ENCODE results near the gene R3HCC1L.

The R3HCC1L gene

GRCh38 chr10:98276311-98276710, 141.9 kb downstream of the R3HCC1L start:
- DNase-seq (ENCODE audit: low read depth): no peak

GRCh38 chr10:98285416-98285815, 151.0 kb downstream of the R3HCC1L start:
- DNase-seq (ENCODE audit: low read depth): no peak

DNA sequence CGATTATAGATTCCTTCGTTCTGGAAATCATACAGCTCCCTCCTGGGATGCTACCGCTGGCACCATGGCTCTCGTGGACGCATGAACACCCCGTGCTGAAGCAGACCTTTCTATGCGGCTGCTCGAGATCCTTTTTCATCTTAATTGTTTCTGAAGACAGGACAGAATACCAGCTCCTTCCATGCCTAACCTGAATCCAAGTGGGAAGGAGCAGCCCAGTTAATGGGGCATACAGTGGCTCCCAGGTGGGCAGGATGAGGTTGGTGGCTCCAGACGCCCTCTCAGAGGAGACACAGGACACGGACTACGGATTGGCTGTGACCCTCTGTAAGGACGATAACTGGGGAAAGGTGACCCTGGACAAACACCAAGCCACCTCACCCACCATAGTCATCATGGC, 152.0 kb downstream of the R3HCC1L start:
- DNase-seq (ENCODE audit: low read depth): no peak

- DNase-seq (ENCODE audit: low read depth): no peak
These were observed 152.9 kb downstream of the R3HCC1L start for GRCh38 chr10:98287321-98287720.

DNA sequence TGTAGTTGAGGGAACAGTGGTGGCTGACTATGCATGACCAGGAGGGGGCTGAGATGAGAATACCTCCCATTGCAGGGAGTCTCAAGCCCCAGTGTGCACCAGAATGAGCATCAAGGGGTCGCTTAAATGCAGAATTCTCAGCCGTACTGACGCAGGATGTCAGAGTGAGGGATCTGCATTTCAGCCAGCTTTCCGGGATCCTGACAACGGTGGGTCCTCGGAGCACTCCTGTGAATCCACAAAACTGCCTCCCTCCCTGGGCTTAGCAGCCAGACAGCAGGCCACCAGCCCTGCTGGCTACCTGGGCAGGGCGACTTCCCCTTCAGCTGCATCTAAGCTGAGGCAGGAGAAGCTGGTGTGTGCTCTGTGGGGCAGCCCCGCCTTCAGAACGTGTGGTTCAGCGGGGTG, 155.3 kb downstream of the R3HCC1L start:
- no peak for DNase-seq (ENCODE audit: low read depth)

GRCh38 chr10:98292971-98293370, 158.5 kb downstream of the R3HCC1L start:
- DNase-seq (ENCODE audit: low read depth): no peak

GRCh38 chr10:98293550-98294269, 159.3 kb downstream of the R3HCC1L start:
- DNase-seq (ENCODE audit: low read depth): peak; percentile 41

- no peak for DNase-seq (ENCODE audit: low read depth)
These were observed 159.8 kb downstream of the R3HCC1L start for GRCh38 chr10:98294270-98294627.
